ENCODE results near the gene TCF15. TPM values are rescaled to one million over a fixed set of nuclear protein-coding genes. Genes with fewer than 3 reads are reported as not detected.

TCF15 gene
- total RNA-seq, 1 donor from 2014 or later, result not detected

- H3K79me2 ChIP-seq (ENCODE audit: insufficient read depth, low read length), result no peaks in the 10 kb centered on the region
- H3K36me3 ChIP-seq (ENCODE audit: insufficient read depth, low read length), result no peaks in the 10 kb centered on the region
- no peak overlapping the region for H3K4me2 ChIP-seq (ENCODE audit: low read length)
- H3K27me3 ChIP-seq (ENCODE audit: insufficient read depth, low read length), result no peaks in the 10 kb centered on the region
- H3K9me3 ChIP-seq (ENCODE audit: insufficient read depth, low read depth, low read length), result no peaks in the 10 kb centered on the region
- Mint-ChIP-seq H3K36me3 (ENCODE audit: low read depth, unreplicated experiment) (no peaks in the 10 kb centered on the region), H3K4me3 (ENCODE audit: unreplicated experiment) (no peak overlapping the region), H3K4me1 (ENCODE audit: low read depth, unreplicated experiment) (no peaks in the 10 kb centered on the region), H3K27me3 (ENCODE audit: low read depth, unreplicated experiment) (peaks cover 7% of the 10 kb centered on the region), H3K27ac (ENCODE audit: unreplicated experiment) (no peak overlapping the region), H3K9me3 (ENCODE audit: unreplicated experiment) (no peaks in the 10 kb centered on the region)
- no peak for DNase-seq (ENCODE audit: low read depth)
- no peaks in the 10 kb centered on the region for H3K4me1 ChIP-seq (ENCODE audit: insufficient read depth, low read length)
- no peak overlapping the region for H3K27ac ChIP-seq (ENCODE audit: low read depth, low read length)
- H3K9ac ChIP-seq (ENCODE audit: low read length), result no peak overlapping the region
- H2AFZ ChIP-seq (ENCODE audit: low read depth, low read length), result no peak overlapping the region
- no peak for FAIRE-seq
- no peak overlapping the region for H3K4me3 ChIP-seq (ENCODE audit: insufficient read depth, low read depth, low read length)
- TF ChIP-seq EZH2 (IDR thresholded peaks at IDR 0.05; ENCODE audit: insufficient read depth, low read length), result no peak
- TF ChIP-seq, protein P1, sequence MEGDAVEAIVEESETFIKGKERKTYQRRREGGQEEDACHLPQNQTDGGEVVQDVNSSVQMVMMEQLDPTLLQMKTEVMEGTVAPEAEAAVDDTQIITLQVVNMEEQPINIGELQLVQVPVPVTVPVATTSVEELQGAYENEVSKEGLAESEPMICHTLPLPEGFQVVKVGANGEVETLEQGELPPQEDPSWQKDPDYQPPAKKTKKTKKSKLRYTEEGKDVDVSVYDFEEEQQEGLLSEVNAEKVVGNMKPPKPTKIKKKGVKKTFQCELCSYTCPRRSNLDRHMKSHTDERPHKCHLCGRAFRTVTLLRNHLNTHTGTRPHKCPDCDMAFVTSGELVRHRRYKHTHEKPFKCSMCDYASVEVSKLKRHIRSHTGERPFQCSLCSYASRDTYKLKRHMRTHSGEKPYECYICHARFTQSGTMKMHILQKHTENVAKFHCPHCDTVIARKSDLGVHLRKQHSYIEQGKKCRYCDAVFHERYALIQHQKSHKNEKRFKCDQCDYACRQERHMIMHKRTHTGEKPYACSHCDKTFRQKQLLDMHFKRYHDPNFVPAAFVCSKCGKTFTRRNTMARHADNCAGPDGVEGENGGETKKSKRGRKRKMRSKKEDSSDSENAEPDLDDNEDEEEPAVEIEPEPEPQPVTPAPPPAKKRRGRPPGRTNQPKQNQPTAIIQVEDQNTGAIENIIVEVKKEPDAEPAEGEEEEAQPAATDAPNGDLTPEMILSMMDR (IDR thresholded peaks at IDR 0.05; ENCODE audit: insufficient read depth, low read depth, low read length), result no peak
- no peaks in the 10 kb centered on the region for H4K20me1 ChIP-seq (ENCODE audit: insufficient read depth, low read length)
These were observed 12.5 kb downstream of the TCF15 start for GRCh38 chr20:597560-597959.

DNA sequence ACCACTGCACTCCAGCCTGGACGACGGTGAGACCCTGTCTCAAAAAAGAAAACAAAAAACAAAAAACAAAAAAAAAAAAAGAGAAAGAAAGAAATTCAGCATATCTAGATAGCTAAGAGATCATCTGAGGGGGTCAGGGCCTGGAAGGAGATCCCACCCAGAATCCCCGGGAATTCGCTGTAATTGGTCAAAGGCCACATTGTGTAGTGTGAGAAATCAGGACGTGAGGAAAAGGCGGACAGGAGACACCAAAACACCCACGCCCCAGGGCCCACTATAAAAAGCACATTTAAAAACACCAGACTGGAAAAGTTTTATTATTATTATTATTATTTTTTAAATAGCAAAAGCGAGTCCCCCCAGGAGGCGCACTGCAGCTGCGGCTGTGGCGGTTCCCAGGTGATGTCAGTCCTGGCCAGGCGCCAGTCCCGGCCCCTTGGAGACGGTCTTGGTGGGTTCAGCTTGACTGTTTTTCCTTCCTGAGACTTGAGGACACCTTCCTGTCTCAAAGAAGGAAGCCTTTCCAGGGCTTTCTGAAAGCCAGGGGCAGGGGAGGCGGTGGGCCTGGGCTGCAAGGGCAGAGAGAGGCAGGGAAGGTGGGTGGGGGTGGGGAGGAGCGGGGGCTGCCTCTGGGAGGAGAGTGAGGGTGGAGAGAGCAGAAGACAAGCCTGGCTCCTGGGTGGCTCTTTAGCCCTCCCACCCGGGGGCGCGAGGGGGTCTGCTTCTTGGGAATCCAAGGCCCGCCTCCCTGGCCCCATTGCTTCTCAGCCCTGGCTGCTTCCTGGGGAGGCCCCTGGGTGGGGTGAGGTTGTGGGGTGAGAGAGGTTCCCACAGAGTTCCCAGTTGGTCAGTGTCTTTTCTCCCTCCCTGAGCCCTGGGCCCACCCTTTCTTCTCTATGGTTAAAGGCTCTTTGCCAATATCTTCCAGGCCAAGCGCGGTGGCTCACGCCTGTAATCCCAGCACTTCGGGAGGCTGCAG, 14.5 kb downstream of the TCF15 start:
- no peak overlapping the region for H3K27ac Mint-ChIP-seq (ENCODE audit: unreplicated experiment)

More for the DNA sequence above, 14.5 kb downstream of the TCF15 start:
- no peaks in the 10 kb centered on the region for H3K9me3 Mint-ChIP-seq (ENCODE audit: unreplicated experiment)
- no peak overlapping the region for H3K4me3 Mint-ChIP-seq (ENCODE audit: unreplicated experiment)
- no peak for FAIRE-seq
- Histone ChIP-seq H2AFZ (ENCODE audit: low read depth, low read length) (no peak overlapping the region), H3K79me2 (ENCODE audit: insufficient read depth, low read length) (no peaks in the 10 kb centered on the region), H3K4me3 (ENCODE audit: insufficient read depth, low read depth, low read length) (no peak overlapping the region), H3K4me2 (ENCODE audit: low read length) (no peak overlapping the region), H3K4me1 (ENCODE audit: insufficient read depth, low read length) (no peaks in the 10 kb centered on the region), H3K36me3 (ENCODE audit: insufficient read depth, low read length) (no peaks in the 10 kb centered on the region), H4K20me1 (ENCODE audit: insufficient read depth, low read length) (no peaks in the 10 kb centered on the region), H3K9me3 (ENCODE audit: insufficient read depth, low read depth, low read length) (no peaks in the 10 kb centered on the region), H3K27ac (ENCODE audit: low read depth, low read length) (no peak overlapping the region), H3K9ac (ENCODE audit: low read length) (no peak overlapping the region), H3K27me3 (ENCODE audit: insufficient read depth, low read length) (peaks cover 5% of the 10 kb centered on the region)
- peaks cover 2% of the 10 kb centered on the region for H3K4me1 Mint-ChIP-seq (ENCODE audit: low read depth, unreplicated experiment)
- TF ChIP-seq EZH2 (IDR thresholded peaks at IDR 0.05; ENCODE audit: insufficient read depth, low read length), result no peak
- TF ChIP-seq, protein P1 (IDR thresholded peaks at IDR 0.05; ENCODE audit: insufficient read depth, low read depth, low read length), result no peak
- H3K27me3 Mint-ChIP-seq (ENCODE audit: low read depth, unreplicated experiment), result peaks cover 19% of the 10 kb centered on the region
- no peaks in the 10 kb centered on the region for H3K36me3 Mint-ChIP-seq (ENCODE audit: low read depth, unreplicated experiment)
- DNase-seq (ENCODE audit: low read depth), result no peak

Data from astrocyte (in vitro differentiated cells and primary cell).